ENCODE measurements around the gene MAP2K3.

DNA sequence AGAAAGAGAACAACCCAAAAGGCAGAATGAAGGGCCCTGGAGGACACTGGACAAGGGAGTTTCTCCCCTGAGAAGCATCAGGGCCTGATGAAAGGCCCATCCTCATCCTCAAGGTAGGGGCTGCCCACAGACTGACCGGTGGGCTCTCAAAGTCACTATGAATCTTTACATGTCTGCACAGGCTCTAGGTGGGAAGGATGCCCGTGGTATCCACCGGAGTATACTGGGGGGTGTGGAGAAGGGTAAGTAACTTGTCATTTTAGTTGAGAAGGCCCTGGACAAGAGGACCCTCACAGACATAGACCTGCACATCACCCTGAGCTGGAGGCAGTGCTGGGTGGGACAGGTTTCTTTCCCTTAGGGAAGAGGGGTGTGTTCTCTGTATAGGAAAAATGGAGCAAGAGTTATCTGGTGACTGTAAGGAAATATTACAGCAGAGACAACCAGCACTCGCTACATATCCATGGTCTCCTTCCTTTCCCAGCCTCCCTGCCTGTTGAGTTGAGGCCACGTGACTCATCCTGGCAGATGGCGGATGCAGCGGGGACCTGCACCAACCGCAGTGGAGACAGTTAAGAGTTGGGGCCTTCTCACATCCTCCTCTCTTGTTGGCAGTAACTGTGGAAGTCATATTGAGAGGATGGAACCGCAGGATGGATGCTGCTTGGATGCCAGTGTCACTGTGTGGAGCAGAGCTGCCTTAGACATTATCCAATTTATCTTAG, 46.1 kb downstream of the MAP2K3 start:
- no peak for TF ChIP-seq POLR2A (IDR thresholded peaks at IDR 0.05)
- TF ChIP-seq, protein P1, sequence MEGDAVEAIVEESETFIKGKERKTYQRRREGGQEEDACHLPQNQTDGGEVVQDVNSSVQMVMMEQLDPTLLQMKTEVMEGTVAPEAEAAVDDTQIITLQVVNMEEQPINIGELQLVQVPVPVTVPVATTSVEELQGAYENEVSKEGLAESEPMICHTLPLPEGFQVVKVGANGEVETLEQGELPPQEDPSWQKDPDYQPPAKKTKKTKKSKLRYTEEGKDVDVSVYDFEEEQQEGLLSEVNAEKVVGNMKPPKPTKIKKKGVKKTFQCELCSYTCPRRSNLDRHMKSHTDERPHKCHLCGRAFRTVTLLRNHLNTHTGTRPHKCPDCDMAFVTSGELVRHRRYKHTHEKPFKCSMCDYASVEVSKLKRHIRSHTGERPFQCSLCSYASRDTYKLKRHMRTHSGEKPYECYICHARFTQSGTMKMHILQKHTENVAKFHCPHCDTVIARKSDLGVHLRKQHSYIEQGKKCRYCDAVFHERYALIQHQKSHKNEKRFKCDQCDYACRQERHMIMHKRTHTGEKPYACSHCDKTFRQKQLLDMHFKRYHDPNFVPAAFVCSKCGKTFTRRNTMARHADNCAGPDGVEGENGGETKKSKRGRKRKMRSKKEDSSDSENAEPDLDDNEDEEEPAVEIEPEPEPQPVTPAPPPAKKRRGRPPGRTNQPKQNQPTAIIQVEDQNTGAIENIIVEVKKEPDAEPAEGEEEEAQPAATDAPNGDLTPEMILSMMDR (IDR thresholded peaks at IDR 0.05), result no peak
